ENCODE results near the gene PPAT. TPM values are rescaled to one million over a fixed set of nuclear protein-coding genes. Genes with fewer than 3 reads are reported as not detected.
"Not testable (repeated sequence)": the region's sequence is repeated elsewhere in the genome, so short reads cannot be mapped to it uniquely, and the experiment has no call there.

The PPAT gene
- polyA plus RNA-seq, 3 donors, result 0.83 to 1.5 (median 1.4) TPM

- H3K4me3 ChIP-seq (replicated peaks in 1 of 3; ENCODE audit: low read depth in 2 of 3, low read length in 3 of 3), result no peak overlapping the region
- H3K4me1 ChIP-seq (ENCODE audit: control insufficient read depth in 1 of 2, insufficient read depth in 2 of 2, low read length in 2 of 2), result no peaks in the 10 kb centered on the region
- 73% methylated on average over 3 of the region's 3 CpGs for WGBS (ENCODE audit: insufficient coverage)
- TF ChIP-seq, protein P1, sequence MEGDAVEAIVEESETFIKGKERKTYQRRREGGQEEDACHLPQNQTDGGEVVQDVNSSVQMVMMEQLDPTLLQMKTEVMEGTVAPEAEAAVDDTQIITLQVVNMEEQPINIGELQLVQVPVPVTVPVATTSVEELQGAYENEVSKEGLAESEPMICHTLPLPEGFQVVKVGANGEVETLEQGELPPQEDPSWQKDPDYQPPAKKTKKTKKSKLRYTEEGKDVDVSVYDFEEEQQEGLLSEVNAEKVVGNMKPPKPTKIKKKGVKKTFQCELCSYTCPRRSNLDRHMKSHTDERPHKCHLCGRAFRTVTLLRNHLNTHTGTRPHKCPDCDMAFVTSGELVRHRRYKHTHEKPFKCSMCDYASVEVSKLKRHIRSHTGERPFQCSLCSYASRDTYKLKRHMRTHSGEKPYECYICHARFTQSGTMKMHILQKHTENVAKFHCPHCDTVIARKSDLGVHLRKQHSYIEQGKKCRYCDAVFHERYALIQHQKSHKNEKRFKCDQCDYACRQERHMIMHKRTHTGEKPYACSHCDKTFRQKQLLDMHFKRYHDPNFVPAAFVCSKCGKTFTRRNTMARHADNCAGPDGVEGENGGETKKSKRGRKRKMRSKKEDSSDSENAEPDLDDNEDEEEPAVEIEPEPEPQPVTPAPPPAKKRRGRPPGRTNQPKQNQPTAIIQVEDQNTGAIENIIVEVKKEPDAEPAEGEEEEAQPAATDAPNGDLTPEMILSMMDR (IDR thresholded peaks at IDR 0.05), result no peak
- no peak overlapping the region for H3K4me2 ChIP-seq (replicated peaks; ENCODE audit: extremely low read depth, low read length, poor library complexity, severe bottlenecking)
- peaks cover 7% of the 10 kb centered on the region for H3K4me1 Mint-ChIP-seq
- no peak overlapping the region for H3K4me3 Mint-ChIP-seq
- no peaks in the 10 kb centered on the region for H3K9me3 Mint-ChIP-seq
- no peaks in the 10 kb centered on the region for H3K9me3 ChIP-seq (replicated peaks in 1 of 2; ENCODE audit: control insufficient read depth in 1 of 2, insufficient read depth in 1 of 2, low read length in 2 of 2)
- H3K27me3 ChIP-seq (ENCODE audit: control insufficient read depth in 2 of 2, insufficient read depth in 2 of 2, low read length in 2 of 2), result no peaks in the 10 kb centered on the region
- no peak overlapping the region for H3K27ac ChIP-seq (ENCODE audit: low read depth in 1 of 2, low read length in 2 of 2)
- intact Hi-C loops (cut with micrococcal nuclease), result loop anchor here in 1 of 2 donors (10.0 kb wide), 1 partner anchor 445 kb away; the partner anchor contains the start of gene REST
- H4K20me1 ChIP-seq (ENCODE audit: insufficient read depth, low read length), result no peaks in the 10 kb centered on the region
- no peak overlapping the region for H2AFZ ChIP-seq (ENCODE audit: insufficient read depth, low read depth, low read length, poor library complexity, severe bottlenecking)
- H3K27ac Mint-ChIP-seq, result peak overlapping the region in 3 of 7 donors; percentile 3 to 57 (median 13)
- peaks cover 22 to 68% of the 10 kb centered on the region in 2 donors for H3K36me3 ChIP-seq (replicated peaks in 1 of 2; ENCODE audit: control insufficient read depth in 1 of 2, insufficient read depth in 2 of 2, low read length in 2 of 2)
- H3K36me3 Mint-ChIP-seq, result peaks cover 28 to 49% of the 10 kb centered on the region in 2 donors
- H3K9ac ChIP-seq (ENCODE audit: insufficient read depth, low read length, poor library complexity, severe bottlenecking), result no peak overlapping the region
- no peak for DNase-seq
- no peaks in the 10 kb centered on the region for H3K27me3 Mint-ChIP-seq (ENCODE audit: low read depth in 3 of 3)
- peaks cover 19% of the 10 kb centered on the region for H3K79me2 ChIP-seq (ENCODE audit: insufficient read depth, low read length)
These were observed 24.7 kb upstream of the PPAT start for GRCh38 chr4:56460085-56460484.

DNA sequence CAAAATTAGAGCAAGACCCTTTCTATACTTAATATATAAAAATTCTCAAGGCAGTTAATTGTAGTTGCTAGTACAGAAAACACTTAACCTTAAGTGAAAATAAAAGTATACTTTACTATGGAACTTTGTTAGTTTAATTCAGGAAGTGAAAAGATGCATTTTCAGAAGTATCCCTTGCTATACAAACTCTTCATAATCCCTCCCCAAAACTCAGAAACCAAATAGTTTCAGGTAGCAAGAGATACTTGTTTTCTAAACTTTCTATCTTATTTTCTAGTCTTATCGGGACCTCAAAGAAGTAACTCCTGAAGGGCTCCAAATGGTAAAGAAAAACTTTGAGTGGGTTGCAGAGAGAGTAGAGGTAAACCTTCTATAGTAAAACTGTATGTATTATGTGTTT lies 14.9 kb upstream of the PPAT start:
- no peaks in the 10 kb centered on the region for H3K9me3 ChIP-seq (replicated peaks in 1 of 2; ENCODE audit: control insufficient read depth in 1 of 2, insufficient read depth in 1 of 2, low read length in 2 of 2)
- intact Hi-C loops (cut with micrococcal nuclease), result no loop called here
- no peaks in the 10 kb centered on the region for H3K79me2 ChIP-seq (ENCODE audit: insufficient read depth, low read length)
- no peaks in the 10 kb centered on the region for H3K4me1 ChIP-seq (ENCODE audit: control insufficient read depth in 1 of 2, insufficient read depth in 2 of 2, low read length in 2 of 2)
- Mint-ChIP-seq H3K4me3 (no peak overlapping the region), H3K27ac (no peak overlapping the region), H3K9me3 (no peaks in the 10 kb centered on the region), H3K36me3 (peaks cover 39 to 59% of the 10 kb centered on the region in 2 donors), H3K27me3 (ENCODE audit: low read depth in 3 of 3) (peaks cover 0 to 2% (median 2%) of the 10 kb centered on the region in 3 donors), H3K4me1 (no peaks in the 10 kb centered on the region)
- peaks cover 22 to 54% of the 10 kb centered on the region in 2 donors for H3K36me3 ChIP-seq (replicated peaks in 1 of 2; ENCODE audit: control insufficient read depth in 1 of 2, insufficient read depth in 2 of 2, low read length in 2 of 2)
- no peak overlapping the region for H2AFZ ChIP-seq (ENCODE audit: insufficient read depth, low read depth, low read length, poor library complexity, severe bottlenecking)
- H3K27me3 ChIP-seq (ENCODE audit: control insufficient read depth in 2 of 2, insufficient read depth in 2 of 2, low read length in 2 of 2), result no peaks in the 10 kb centered on the region
- WGBS (ENCODE audit: insufficient coverage), result no CpG with 5 or more reads among the region's 1 CpG
- H3K4me2 ChIP-seq (replicated peaks; ENCODE audit: extremely low read depth, low read length, poor library complexity, severe bottlenecking), result no peak overlapping the region
- no peak overlapping the region for H3K4me3 ChIP-seq (replicated peaks in 1 of 3; ENCODE audit: low read depth in 2 of 3, low read length in 3 of 3)
- DNase-seq, result no peak
- no peaks in the 10 kb centered on the region for H4K20me1 ChIP-seq (ENCODE audit: insufficient read depth, low read length)
- no peak overlapping the region for H3K27ac ChIP-seq (ENCODE audit: low read depth in 1 of 2, low read length in 2 of 2)
- TF ChIP-seq, protein P1 (IDR thresholded peaks at IDR 0.05), result no peak
- no peak overlapping the region for H3K9ac ChIP-seq (ENCODE audit: insufficient read depth, low read length, poor library complexity, severe bottlenecking)

GRCh38 chr4:56449475-56449874 lies 14.1 kb upstream of the PPAT start:
- H3K9me3 Mint-ChIP-seq; DNase-seq; H4K20me1 ChIP-seq (ENCODE audit: insufficient read depth, low read length); H3K4me3 Mint-ChIP-seq; H3K4me3 ChIP-seq (replicated peaks in 1 of 3; ENCODE audit: low read depth in 2 of 3, low read length in 3 of 3); H3K27me3 ChIP-seq (ENCODE audit: control insufficient read depth in 2 of 2, insufficient read depth in 2 of 2, low read length in 2 of 2); H2AFZ ChIP-seq (ENCODE audit: insufficient read depth, low read depth, low read length, poor library complexity, severe bottlenecking); H3K9ac ChIP-seq (ENCODE audit: insufficient read depth, low read length, poor library complexity, severe bottlenecking); H3K4me1 ChIP-seq (ENCODE audit: control insufficient read depth in 1 of 2, insufficient read depth in 2 of 2, low read length in 2 of 2); H3K4me2 ChIP-seq (replicated peaks; ENCODE audit: extremely low read depth, low read length, poor library complexity, severe bottlenecking); intact Hi-C loops (cut with micrococcal nuclease); H3K27me3 Mint-ChIP-seq (ENCODE audit: low read depth in 3 of 3); H3K9me3 ChIP-seq (replicated peaks in 1 of 2; ENCODE audit: control insufficient read depth in 1 of 2, insufficient read depth in 1 of 2, low read length in 2 of 2); H3K27ac ChIP-seq (ENCODE audit: low read depth in 1 of 2, low read length in 2 of 2); H3K4me1 Mint-ChIP-seq; H3K79me2 ChIP-seq (ENCODE audit: insufficient read depth, low read length): not testable (repeated sequence)
- Mint-ChIP-seq H3K27ac (peak overlapping the region in 1 of 7 donors; percentile 23), H3K36me3 (peaks cover 38 to 56% of the 10 kb centered on the region in 2 donors)
- WGBS (ENCODE audit: insufficient coverage), result no CpG with 5 or more reads among the region's 4 CpGs
- H3K36me3 ChIP-seq (replicated peaks in 1 of 2; ENCODE audit: control insufficient read depth in 1 of 2, insufficient read depth in 2 of 2, low read length in 2 of 2), result peaks cover 22 to 46% of the 10 kb centered on the region in 2 donors

All from CD14-positive monocyte (primary cell).